GM10266 (cell line): ENCODE results near the gene KIF19.

Experiments
- DNase-seq: peaks from one replicate; pipeline ENCODE4 v3.0.0; 2012; ENCODE audit errors: extremely low spot score
- TF ChIP-seq, protein P1 (sequence below): IDR thresholded peaks from 2 replicates; pipeline ENCODE4 v1.5.1; 2012; ENCODE audit warnings: mild to moderate bottlenecking, low read depth; ENCODE audit not compliant: control insufficient read depth, insufficient read depth; ENCODE audit errors: missing control alignments

The KIF19 gene

GRCh38 chr17:74325376-74325742, 667 bp upstream of the KIF19 start:
- no peak for DNase-seq
- TF ChIP-seq, protein P1, sequence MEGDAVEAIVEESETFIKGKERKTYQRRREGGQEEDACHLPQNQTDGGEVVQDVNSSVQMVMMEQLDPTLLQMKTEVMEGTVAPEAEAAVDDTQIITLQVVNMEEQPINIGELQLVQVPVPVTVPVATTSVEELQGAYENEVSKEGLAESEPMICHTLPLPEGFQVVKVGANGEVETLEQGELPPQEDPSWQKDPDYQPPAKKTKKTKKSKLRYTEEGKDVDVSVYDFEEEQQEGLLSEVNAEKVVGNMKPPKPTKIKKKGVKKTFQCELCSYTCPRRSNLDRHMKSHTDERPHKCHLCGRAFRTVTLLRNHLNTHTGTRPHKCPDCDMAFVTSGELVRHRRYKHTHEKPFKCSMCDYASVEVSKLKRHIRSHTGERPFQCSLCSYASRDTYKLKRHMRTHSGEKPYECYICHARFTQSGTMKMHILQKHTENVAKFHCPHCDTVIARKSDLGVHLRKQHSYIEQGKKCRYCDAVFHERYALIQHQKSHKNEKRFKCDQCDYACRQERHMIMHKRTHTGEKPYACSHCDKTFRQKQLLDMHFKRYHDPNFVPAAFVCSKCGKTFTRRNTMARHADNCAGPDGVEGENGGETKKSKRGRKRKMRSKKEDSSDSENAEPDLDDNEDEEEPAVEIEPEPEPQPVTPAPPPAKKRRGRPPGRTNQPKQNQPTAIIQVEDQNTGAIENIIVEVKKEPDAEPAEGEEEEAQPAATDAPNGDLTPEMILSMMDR: no peak

- TF ChIP-seq, protein P1: no peak
- DNase-seq: no peak
These were observed 480 bp downstream of the KIF19 start for GRCh38 chr17:74326506-74326905.

GRCh38 chr17:74328487-74328886, 2.5 kb downstream of the KIF19 start:
- DNase-seq: no peak
- TF ChIP-seq, protein P1: no peak

DNA sequence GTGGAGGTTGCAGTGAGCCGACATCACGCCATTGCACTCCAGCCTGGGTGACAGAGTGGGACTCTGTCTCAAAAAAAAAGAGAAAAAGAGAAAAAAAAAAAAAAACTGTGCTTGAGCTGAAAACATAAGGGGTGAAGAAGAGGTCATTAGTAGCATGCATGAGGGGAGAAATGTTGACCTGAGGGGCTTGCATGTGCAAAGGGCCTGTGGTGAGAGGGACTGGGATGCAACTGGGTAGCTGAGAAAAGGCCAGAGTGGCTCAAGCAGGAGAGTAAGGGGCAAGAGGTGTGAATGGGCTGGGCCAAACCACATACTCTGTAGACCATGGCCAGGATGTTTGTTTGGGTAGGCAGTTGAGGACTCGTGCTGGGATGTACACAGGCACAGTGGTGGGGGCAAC, 3.4 kb downstream of the KIF19 start:
- TF ChIP-seq, protein P1: no peak
- no peak for DNase-seq

DNA sequence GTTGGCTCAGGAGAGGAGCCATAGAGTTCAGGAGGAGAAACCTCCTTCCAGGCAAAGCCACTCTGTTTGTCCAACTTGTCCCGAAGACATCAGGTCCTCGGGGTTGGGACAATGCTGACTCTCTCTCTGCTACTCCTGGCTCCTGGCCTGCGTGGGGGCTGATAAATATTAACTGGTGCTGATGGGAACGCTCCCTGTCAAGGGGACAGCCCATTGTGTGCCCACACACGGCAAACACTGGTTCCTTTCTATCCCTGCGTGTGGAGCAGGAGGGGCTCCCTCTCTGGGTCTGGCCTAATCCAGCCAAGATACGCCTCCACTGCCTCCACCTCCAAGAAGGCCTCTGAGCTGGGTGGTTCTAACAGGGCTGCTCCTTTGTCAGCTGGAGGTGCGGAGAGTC, 4.4 kb downstream of the KIF19 start:
- TF ChIP-seq, protein P1: no peak
- no peak for DNase-seq

GRCh38 chr17:74332017-74332650, 6.1 kb downstream of the KIF19 start:
- DNase-seq: no peak
- TF ChIP-seq, protein P1: no peak

DNA sequence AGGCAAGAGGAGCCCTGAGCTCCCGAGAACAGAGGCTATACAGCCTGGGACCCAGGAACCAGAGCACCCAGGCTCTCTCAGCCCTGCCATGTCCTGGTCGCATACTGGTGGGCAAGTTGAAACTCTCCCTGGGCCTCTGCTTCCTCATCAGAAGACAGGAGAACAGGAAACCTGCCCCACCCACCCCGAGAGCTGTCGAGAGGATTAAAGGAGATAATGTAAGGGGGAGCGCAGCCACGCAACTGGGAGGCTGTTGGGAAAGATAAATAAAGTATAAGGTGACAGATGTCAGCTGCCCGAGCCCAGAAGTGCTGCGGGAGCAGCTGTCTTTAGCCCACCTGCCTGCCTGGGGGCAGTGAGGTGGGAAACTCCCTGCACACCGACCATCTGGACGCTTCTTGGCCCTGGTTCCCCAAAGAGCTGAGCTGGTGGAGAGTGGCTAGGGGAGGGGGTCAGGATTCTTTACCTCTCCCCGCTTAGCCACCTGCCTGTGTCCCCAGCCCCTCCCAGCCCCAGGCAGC, 6.8 kb downstream of the KIF19 start:
- TF ChIP-seq, protein P1: no peak
- no peak for DNase-seq
